Smooth muscle cell (in vitro differentiated cells): ENCODE measurements around the gene SCG2. TPM values are rescaled to one million over a fixed set of nuclear protein-coding genes. Genes with fewer than 3 reads are reported as not detected.

Experiments
- DNase-seq: peaks from one replicate; lab custom pipeline; 2025; ENCODE audit not compliant: unreplicated experiment; lab: John Stamatoyannopoulos, UW
- H2AFZ ChIP-seq: fragments of 200-600 bp; sonication (generic); 2 replicates; pipeline ENCODE4 v1.6.0; 2016; ENCODE audit warnings: antibody characterized with exemption, low read depth, mild to moderate bottlenecking
- H3F3A ChIP-seq: fragments of 200-600 bp; sonication (generic); 2 replicates; pipeline ENCODE4 v1.6.0; 2017; ENCODE audit warnings: antibody characterized with exemption, low read depth
- H3K27ac ChIP-seq: fragments of 200-600 bp; sonication (generic); 2 replicates; pipeline ENCODE4 v1.5.1; 2016; ENCODE audit warnings: low read depth, mild to moderate bottlenecking
- H3K27me3 ChIP-seq: fragments of 200-600 bp; sonication (generic); 2 replicates; pipeline ENCODE4 v1.6.1; 2016; ENCODE audit warnings: low read depth, mild to moderate bottlenecking
- H3K36me3 ChIP-seq: fragments of 200-600 bp; sonication (generic); 2 replicates; pipeline ENCODE4 v1.5.1; 2016; ENCODE audit warnings: low read depth
- H3K4me1 ChIP-seq: fragments of 200-600 bp; sonication (generic); 2 replicates; pipeline ENCODE4 v1.5.1; 2016; ENCODE audit warnings: low read depth
- H3K4me2 ChIP-seq: fragments of 200-600 bp; sonication (generic); 2 replicates; pipeline ENCODE4 v1.6.0; 2016; ENCODE audit warnings: mild to moderate bottlenecking
- H3K4me3 ChIP-seq: fragments of 200-600 bp; sonication (generic); 2 replicates; pipeline ENCODE4 v1.5.1; 2016; ENCODE audit warnings: mild to moderate bottlenecking
- H3K79me2 ChIP-seq: fragments of 200-600 bp; sonication (generic); 2 replicates; pipeline ENCODE4 v1.6.0; 2016; ENCODE audit warnings: low read depth, mild to moderate bottlenecking
- H3K9ac ChIP-seq: fragments of 200-600 bp; sonication (generic); 2 replicates; pipeline ENCODE4 v1.6.0; 2016; ENCODE audit warnings: low read depth
- H3K9me3 ChIP-seq: fragments of 200-600 bp; sonication (generic); replicated peaks from 2 replicates; pipeline ENCODE4 v1.5.1; 2016; ENCODE audit warnings: low read depth
- H4K20me1 ChIP-seq: fragments of 200-600 bp; sonication (generic); 2 replicates; pipeline ENCODE4 v1.6.0; 2016; ENCODE audit warnings: low read depth
- CTCF ChIP-seq: fragments of 200-600 bp; sonication (generic); IDR thresholded peaks from 2 replicates; pipeline ENCODE4 v1.5.1; 2017; ENCODE audit warnings: borderline replicate concordance, mild to moderate bottlenecking, antibody characterized with exemption; ENCODE audit not compliant: insufficient read depth, poor library complexity, severe bottlenecking
- WGBS: methylation state at CpG from one replicate; pipeline ENCODE4 v1.1.7; 2016; ENCODE audit warnings: low lambda C conversion rate; 5-methylcytosine and 5-hydroxymethylcytosine counted together
- polyA plus RNA-seq: library from polyadenylated mRNA; unstranded; fragments of >200 nt; fragmentation: Nextera tagmentation; extraction: Ambion mirVana; gene quantifications from 2 replicates; pipeline ENCODE4 v1.2.1, GENCODE V29; 2016
- total RNA-seq: library from RNA; depleted of rRNA; stranded (reverse); fragments of >200 nt; gene quantifications from 2 replicates; pipeline ENCODE4 v1.2.3, GENCODE V29; 2014

Gene SCG2
- total and polyA plus RNA-seq, 2 experiments from 2014 or later: 29.1 to 34.7 TPM

GRCh38 chr2:223619486-223620129, 17.4 kb upstream of the SCG2 start:
- Histone ChIP-seq H3K27ac (no peak overlapping the region), H3K79me2 (no peaks in the 10 kb centered on the region), H4K20me1 (no peaks in the 10 kb centered on the region), H3K4me2 (no peak overlapping the region), H3K9me3 (no peaks in the 10 kb centered on the region), H3K4me3 (no peak overlapping the region), H3K36me3 (no peaks in the 10 kb centered on the region), H3K27me3 (no peaks in the 10 kb centered on the region), H3F3A (no peaks in the 10 kb centered on the region), H3K4me1 (peaks cover 4% of the 10 kb centered on the region), H3K9ac (no peak overlapping the region), H2AFZ (no peak overlapping the region)
- TF ChIP-seq CTCF: no peak
- WGBS: 81% methylated on average over 7 of the region's 7 CpGs
- no peak for DNase-seq

- peaks cover 10% of the 10 kb centered on the region for H3F3A ChIP-seq
Observed at GRCh38 chr2:223618172-223619035, 16.2 kb upstream of the SCG2 start.

GRCh38 chr2:223614534-223614933, 12.4 kb upstream of the SCG2 start:
- Histone ChIP-seq H3K4me1 (peaks cover 9% of the 10 kb centered on the region), H4K20me1 (no peaks in the 10 kb centered on the region), H3F3A (peaks cover 10% of the 10 kb centered on the region), H3K4me3 (no peak overlapping the region), H3K79me2 (no peaks in the 10 kb centered on the region), H3K27ac (no peak overlapping the region), H2AFZ (no peak overlapping the region), H3K9me3 (no peaks in the 10 kb centered on the region), H3K4me2 (no peak overlapping the region), H3K36me3 (no peaks in the 10 kb centered on the region), H3K9ac (no peak overlapping the region), H3K27me3 (no peaks in the 10 kb centered on the region)
- WGBS: 76% methylated on average over 1 of the region's 1 CpG
- TF ChIP-seq CTCF: no peak
- no peak for DNase-seq

More at GRCh38 chr2:223618172-223619035, 16.2 kb upstream of the SCG2 start:
- Histone ChIP-seq H3K9ac (no peak overlapping the region), H4K20me1 (no peaks in the 10 kb centered on the region), H3K4me2 (no peak overlapping the region), H3K9me3 (no peaks in the 10 kb centered on the region), H3K27ac (no peak overlapping the region), H3K79me2 (no peaks in the 10 kb centered on the region), H3K36me3 (no peaks in the 10 kb centered on the region), H3K27me3 (no peaks in the 10 kb centered on the region), H3K4me1 (peaks cover 9% of the 10 kb centered on the region), H3K4me3 (no peak overlapping the region), H2AFZ (no peak overlapping the region)
- TF ChIP-seq CTCF: no peak
- 35% methylated on average over 13 of the region's 13 CpGs for WGBS
- no peak for DNase-seq
